Ascending aorta (tissue), 2 donors: Measurements from ENCODE around the gene KCNMA1. TPM values are rescaled to one million over a fixed set of nuclear protein-coding genes. Genes with fewer than 3 reads are reported as not detected.

Experiments used
- DNase-seq, 2 donors: peaks; one replicate each; pipeline ENCODE4 v3.0.0-alpha.2; 2019; ENCODE audit warnings: low spot score in 2 of 2
- H3K27ac ChIP-seq, 2 donors: fragments of 200-600 bp; sonication (generic); one replicate each; pipeline ENCODE4 v1.5.1; 2016 to 2017; ENCODE audit warnings: mild to moderate bottlenecking in 1 of 2
- H3K27me3 ChIP-seq: fragments of 200-600 bp; sonication (generic); one replicate; pipeline ENCODE4 v1.5.1; 2017
- H3K36me3 ChIP-seq, 2 donors: fragments of 200-600 bp; sonication (generic); one replicate each; pipeline ENCODE4 v1.5.1; 2016
- H3K4me1 ChIP-seq, 2 donors: fragments of 200-600 bp; sonication (generic); one replicate each; pipeline ENCODE4 v1.5.1; 2016 to 2017; ENCODE audit warnings: mild to moderate bottlenecking in 1 of 2
- H3K4me3 ChIP-seq, 2 donors: fragments of 200-600 bp; sonication (generic); one replicate each; pipeline ENCODE4 v1.5.1; 2016 to 2017; ENCODE audit warnings: mild to moderate bottlenecking in 1 of 2
- H3K9me3 ChIP-seq, 2 donors: fragments of 200-600 bp; sonication (generic); one replicate each; pipeline ENCODE4 v1.5.1; 2016
- CTCF ChIP-seq, 3 experiments: fragments of 200-600 bp in 2 of 3; fragments of 450-650 bp in 1 of 3; sonication (generic) in 2 of 3; IDR thresholded peaks; one replicate each; pipeline ENCODE4 v1.5.1; 2016 to 2019; ENCODE audit warnings: antibody characterized with exemption in 3 of 3, mild to moderate bottlenecking in 1 of 3, moderate library complexity in 1 of 3
- intact Hi-C: fragments of 100-400 bp; cut with DNase I; formaldehyde crosslinking; loops from one replicate; pipeline ENCODE4 v1.15.1; 2023
- total RNA-seq: library from RNA; depleted of rRNA; stranded (reverse); fragments of >200 nt; gene quantifications from one replicate; pipeline ENCODE4 v1.1.0, GENCODE V29; 2016

Gene KCNMA1
- total RNA-seq, 1 donor from 2014 or later: 28.6 TPM

GRCh38 chr10:77548671-77549070, 88.9 kb downstream of the KCNMA1 start:
- no peak for TF ChIP-seq CTCF (IDR thresholded peaks at IDR 0.05)

GRCh38 chr10:77548157-77548556, 89.5 kb downstream of the KCNMA1 start:
- no peak overlapping the region for H3K4me3 ChIP-seq
- peak overlapping the region in 1 of 2 donors; percentile 93 for H3K27ac ChIP-seq
- no peaks in the 10 kb centered on the region for H3K9me3 ChIP-seq
- intact Hi-C loops: no loop called here
- peaks cover 8 to 54% of the 10 kb centered on the region in 2 donors for H3K4me1 ChIP-seq
- H3K27me3 ChIP-seq: no peaks in the 10 kb centered on the region
- no peak for DNase-seq
- TF ChIP-seq CTCF (IDR thresholded peaks at IDR 0.05): no peak
- no peaks in the 10 kb centered on the region for H3K36me3 ChIP-seq

More at GRCh38 chr10:77548671-77549070, 88.9 kb downstream of the KCNMA1 start:
- Histone ChIP-seq H3K36me3 (no peaks in the 10 kb centered on the region), H3K27me3 (no peaks in the 10 kb centered on the region), H3K27ac (peak overlapping the region; percentile 87 to 93), H3K9me3 (no peaks in the 10 kb centered on the region), H3K4me1 (peaks cover 12 to 59% of the 10 kb centered on the region in 2 donors), H3K4me3 (no peak overlapping the region)
- intact Hi-C loops: no loop called here
- no peak for DNase-seq

- Histone ChIP-seq H3K4me1 (peaks cover 8 to 49% of the 10 kb centered on the region in 2 donors), H3K4me3 (no peak overlapping the region), H3K36me3 (no peaks in the 10 kb centered on the region), H3K27ac (peak overlapping the region; percentile 72 to 93), H3K9me3 (no peaks in the 10 kb centered on the region), H3K27me3 (no peaks in the 10 kb centered on the region)
- intact Hi-C loops: no loop called here
- no peak for TF ChIP-seq CTCF (IDR thresholded peaks at IDR 0.05)
- DNase-seq: no peak
These were observed 90.1 kb downstream of the KCNMA1 start for GRCh38 chr10:77547307-77548050.

GRCh38 chr10:77546042-77546441, 91.6 kb downstream of the KCNMA1 start:
- no peaks in the 10 kb centered on the region for H3K36me3 ChIP-seq
- no peak for DNase-seq
- intact Hi-C loops: no loop called here
- no peak overlapping the region for H3K4me3 ChIP-seq
- H3K27me3 ChIP-seq: no peaks in the 10 kb centered on the region
- TF ChIP-seq CTCF (IDR thresholded peaks at IDR 0.05): no peak
- H3K4me1 ChIP-seq: peaks cover 8 to 43% of the 10 kb centered on the region in 2 donors
- peak overlapping the region; percentile 72 to 93 for H3K27ac ChIP-seq
- H3K9me3 ChIP-seq: no peaks in the 10 kb centered on the region

- Histone ChIP-seq H3K4me3 (no peak overlapping the region), H3K4me1 (peaks cover 8 to 41% of the 10 kb centered on the region in 2 donors), H3K9me3 (no peaks in the 10 kb centered on the region), H3K27ac (peak overlapping the region; percentile 72 to 93), H3K36me3 (no peaks in the 10 kb centered on the region), H3K27me3 (no peaks in the 10 kb centered on the region)
- intact Hi-C loops: no loop called here
- DNase-seq: no peak
- TF ChIP-seq CTCF (IDR thresholded peaks at IDR 0.05): no peak
These were observed 92.0 kb downstream of the KCNMA1 start for GRCh38 chr10:77545585-77545984.
